Large intestine (tissue), 3 donors: ENCODE measurements around the gene TUBA3C. TPM values are rescaled to one million over a fixed set of nuclear protein-coding genes. Genes with fewer than 3 reads are reported as not detected.

Source experiments
- DNase-seq, 2 donors: peaks; one replicate each; pipeline versions ENCODE4 v3.0.0 to v3.0.0-alpha.2; 2013
- H3K27ac ChIP-seq: one replicate; pipeline ENCODE4 v1.5.1; 2013; ENCODE audit warnings: low read length
- H3K27me3 ChIP-seq: 2 replicates; pipeline ENCODE4 v1.6.1; 2013; ENCODE audit warnings: low read length; ENCODE audit not compliant: control insufficient read depth, insufficient read depth
- H3K36me3 ChIP-seq: 2 replicates; pipeline ENCODE4 v1.6.1; 2013; ENCODE audit warnings: low read length; ENCODE audit not compliant: control insufficient read depth, insufficient read depth
- H3K4me1 ChIP-seq: one replicate; pipeline ENCODE4 v1.6.1; 2013; ENCODE audit warnings: low read length; ENCODE audit not compliant: control insufficient read depth, insufficient read depth
- H3K4me3 ChIP-seq: one replicate; pipeline ENCODE4 v1.5.1; 2013; ENCODE audit warnings: low read length
- H3K9me3 ChIP-seq: one replicate; pipeline ENCODE4 v1.6.1; 2013; ENCODE audit warnings: mild to moderate bottlenecking, low read depth, low read length, moderate library complexity; ENCODE audit not compliant: control insufficient read depth
- WGBS: methylation state at CpG from one replicate; pipeline ENCODE4 v1.1.5; 2013; ENCODE audit warnings: low lambda C conversion rate; ENCODE audit not compliant: insufficient coverage; 5-methylcytosine and 5-hydroxymethylcytosine counted together
- polyA plus RNA-seq: library from polyadenylated mRNA; unstranded; fragments of 120-200 nt; gene quantifications from one replicate; pipeline ENCODE4 v1.2.1, GENCODE V29; 2013

Gene TUBA3C
- polyA plus RNA-seq, 1 donor = not detected

DNA sequence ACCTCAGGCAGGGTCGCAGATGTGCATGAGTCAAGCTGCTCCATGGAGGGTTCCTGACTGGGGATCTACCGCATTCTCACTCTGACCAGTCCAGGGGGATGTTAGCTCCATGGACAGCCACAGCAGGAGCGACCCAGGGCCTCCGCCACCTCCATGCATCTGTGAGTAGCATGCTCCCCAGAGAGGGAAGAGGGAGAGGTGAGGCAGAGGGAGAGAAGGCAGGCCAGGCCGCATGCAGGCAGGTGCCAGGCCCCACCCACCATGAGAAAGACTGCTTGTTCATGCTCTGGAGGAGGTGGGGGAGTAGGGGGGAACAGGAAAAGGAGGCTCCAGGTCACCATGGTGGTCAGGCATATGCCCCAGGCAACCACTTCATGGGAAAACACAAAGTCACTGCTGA lies 20.3 kb downstream of the TUBA3C start:
- Histone ChIP-seq H3K4me1 (no peaks in the 10 kb centered on the region), H3K36me3 (no peaks in the 10 kb centered on the region), H3K27me3 (no peaks in the 10 kb centered on the region), H3K27ac (no peak overlapping the region), H3K4me3 (no peak overlapping the region), H3K9me3 (peaks cover 15% of the 10 kb centered on the region)
- no peak for DNase-seq
- WGBS = no CpG with 5 or more reads among the region's 5 CpGs

- Histone ChIP-seq H3K36me3 (no peaks in the 10 kb centered on the region), H3K27me3 (no peaks in the 10 kb centered on the region), H3K4me3 (no peak overlapping the region), H3K9me3 (peaks cover 25% of the 10 kb centered on the region), H3K4me1 (no peaks in the 10 kb centered on the region), H3K27ac (no peak overlapping the region)
- no CpG with 5 or more reads among the region's 9 CpGs for WGBS
- DNase-seq = no peak
Observed at GRCh38 chr13:19159761-19160420, 21.7 kb downstream of the TUBA3C start.

- H3K4me3 ChIP-seq = no peak overlapping the region
- no peaks in the 10 kb centered on the region for H3K27me3 ChIP-seq
- no peaks in the 10 kb centered on the region for H3K4me1 ChIP-seq
- no CpG with 5 or more reads among the region's 2 CpGs for WGBS
- H3K9me3 ChIP-seq = peaks cover 29% of the 10 kb centered on the region
- DNase-seq = no peak
- H3K27ac ChIP-seq = no peak overlapping the region
- no peaks in the 10 kb centered on the region for H3K36me3 ChIP-seq
Observed at GRCh38 chr13:19159181-19159580, 22.4 kb downstream of the TUBA3C start.

- H3K4me3 ChIP-seq = no peak overlapping the region
- H3K36me3 ChIP-seq = no peaks in the 10 kb centered on the region
- no peak for DNase-seq
- no peak overlapping the region for H3K27ac ChIP-seq
- H3K9me3 ChIP-seq = peaks cover 34% of the 10 kb centered on the region
- no peaks in the 10 kb centered on the region for H3K27me3 ChIP-seq
- no CpG with 5 or more reads among the region's 9 CpGs for WGBS
- no peaks in the 10 kb centered on the region for H3K4me1 ChIP-seq
Observed at GRCh38 chr13:19158526-19159174, 23.0 kb downstream of the TUBA3C start.

DNA sequence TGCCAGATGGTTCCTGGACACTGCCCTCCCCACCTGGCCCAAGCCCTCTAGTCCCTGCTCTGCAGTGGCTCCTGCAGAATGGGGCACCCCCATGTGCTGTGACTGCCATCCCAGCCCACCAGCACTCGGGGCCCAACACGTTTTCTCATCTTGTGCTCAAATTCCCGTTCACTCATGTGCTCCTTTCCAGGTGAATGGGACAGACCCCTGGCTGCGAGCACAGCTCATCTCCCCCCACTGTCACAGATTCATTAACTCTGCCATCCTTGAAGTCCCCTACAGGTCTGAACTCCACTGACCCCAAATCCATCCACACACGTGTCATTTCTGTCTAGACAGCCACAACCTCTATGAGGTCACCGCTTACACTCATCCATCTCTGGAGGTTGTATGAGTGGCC lies 23.6 kb downstream of the TUBA3C start:
- no peak for DNase-seq
- no peaks in the 10 kb centered on the region for H3K36me3 ChIP-seq
- no peaks in the 10 kb centered on the region for H3K4me1 ChIP-seq
- peaks cover 41% of the 10 kb centered on the region for H3K9me3 ChIP-seq
- no CpG with 5 or more reads among the region's 6 CpGs for WGBS
- no peak overlapping the region for H3K27ac ChIP-seq
- H3K4me3 ChIP-seq = no peak overlapping the region
- no peaks in the 10 kb centered on the region for H3K27me3 ChIP-seq

GRCh38 chr13:19157461-19157860 lies 24.2 kb downstream of the TUBA3C start:
- H3K27me3 ChIP-seq = no peaks in the 10 kb centered on the region
- peaks cover 46% of the 10 kb centered on the region for H3K9me3 ChIP-seq
- no peaks in the 10 kb centered on the region for H3K4me1 ChIP-seq
- no CpG with 5 or more reads among the region's 2 CpGs for WGBS
- H3K27ac ChIP-seq = no peak overlapping the region
- H3K4me3 ChIP-seq = no peak overlapping the region
- no peak for DNase-seq
- no peaks in the 10 kb centered on the region for H3K36me3 ChIP-seq

DNA sequence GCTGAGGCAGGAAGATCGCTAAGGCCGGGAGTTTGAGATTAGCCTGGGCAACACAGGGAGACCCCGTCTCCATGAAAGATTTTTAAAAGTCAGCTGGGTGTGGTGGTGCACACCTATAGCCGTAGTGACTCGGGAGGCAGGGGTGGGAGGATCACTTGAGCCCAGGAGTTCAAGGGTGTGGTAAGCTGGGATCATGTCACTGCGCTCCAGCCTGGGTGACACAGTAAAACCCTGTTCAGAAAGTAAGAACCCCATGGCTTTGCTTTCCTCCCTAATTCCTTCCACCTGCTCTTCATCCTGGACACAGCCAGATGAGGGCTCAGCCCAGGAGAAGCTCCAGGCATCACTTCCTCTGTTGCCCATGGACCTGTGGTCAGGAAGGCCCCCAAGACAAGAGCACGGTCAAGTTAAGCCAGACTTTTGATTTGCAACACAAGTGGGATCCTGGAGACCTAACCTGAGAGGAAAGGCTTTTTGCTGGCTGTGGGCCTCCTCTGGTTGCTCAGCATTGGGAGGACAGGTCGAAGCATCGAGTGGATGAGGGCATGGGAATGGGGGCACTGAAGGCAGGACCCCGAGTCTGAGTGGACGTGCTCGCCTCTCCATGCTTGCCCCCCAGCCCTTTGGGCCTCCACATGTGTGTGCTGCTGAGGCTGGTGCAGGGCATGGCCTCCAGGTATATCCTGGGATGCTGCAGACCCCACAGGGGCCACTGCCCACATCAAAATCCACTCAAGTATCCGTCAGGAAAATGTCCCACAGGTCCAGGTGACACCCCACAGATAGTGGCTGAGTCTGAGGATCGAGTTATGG lies 25.4 kb downstream of the TUBA3C start:
- no CpG with 5 or more reads among the region's 14 CpGs for WGBS
- no peak overlapping the region for H3K27ac ChIP-seq
- H3K27me3 ChIP-seq = no peaks in the 10 kb centered on the region
- no peaks in the 10 kb centered on the region for H3K4me1 ChIP-seq
- no peaks in the 10 kb centered on the region for H3K36me3 ChIP-seq
- DNase-seq = no peak
- peaks cover 55% of the 10 kb centered on the region for H3K9me3 ChIP-seq
- no peak overlapping the region for H3K4me3 ChIP-seq

DNA sequence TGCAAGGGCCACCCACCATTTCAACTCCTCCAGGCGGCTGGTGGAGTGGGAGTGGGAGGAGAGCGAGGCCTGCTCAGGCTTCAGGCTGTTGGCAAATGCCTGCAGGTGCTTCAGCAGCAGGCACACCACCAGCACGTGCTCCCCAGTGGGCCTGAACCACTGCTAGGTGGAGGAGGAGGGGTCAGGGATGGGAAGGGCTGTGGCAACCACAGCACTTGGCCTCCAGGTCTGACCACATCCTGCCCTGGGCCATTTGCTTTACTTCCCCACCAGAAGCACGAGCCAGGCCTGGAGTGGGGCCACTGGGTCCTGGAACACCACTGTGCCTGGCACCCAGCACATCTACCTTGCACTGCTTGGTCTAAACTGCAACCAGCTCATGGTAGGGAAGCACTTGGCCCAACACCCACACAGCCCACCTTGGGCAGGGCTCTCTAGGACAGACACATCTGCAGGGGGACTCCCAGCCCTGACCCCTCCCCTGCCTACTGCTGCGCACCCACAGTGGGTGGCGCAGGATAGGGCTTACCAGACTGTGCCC lies 26.2 kb downstream of the TUBA3C start:
- no peak overlapping the region for H3K4me3 ChIP-seq
- peaks cover 56% of the 10 kb centered on the region for H3K9me3 ChIP-seq
- no peak for DNase-seq
- no peaks in the 10 kb centered on the region for H3K4me1 ChIP-seq
- WGBS = no CpG with 5 or more reads among the region's 6 CpGs
- no peak overlapping the region for H3K27ac ChIP-seq
- H3K27me3 ChIP-seq = no peaks in the 10 kb centered on the region
- no peaks in the 10 kb centered on the region for H3K36me3 ChIP-seq

DNA sequence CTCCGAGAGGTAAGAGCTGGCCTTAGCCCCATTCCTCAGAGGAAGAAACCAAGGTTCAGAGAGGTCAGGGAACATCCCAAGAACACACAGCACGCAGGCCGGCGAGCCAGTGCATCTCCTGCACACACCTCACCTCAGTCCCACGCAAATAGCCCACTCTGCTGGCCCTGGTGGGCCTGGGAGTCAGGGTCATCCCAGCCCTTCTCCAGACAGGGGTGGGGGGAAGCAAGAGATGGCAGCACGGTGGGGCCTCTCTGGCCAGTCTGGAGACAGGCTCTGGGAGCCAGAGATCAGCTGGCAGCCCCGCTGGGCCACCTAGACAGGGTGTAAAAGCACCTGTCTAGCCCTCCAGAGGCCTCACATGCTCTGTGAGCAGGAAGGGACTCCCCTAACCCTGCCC lies 26.8 kb downstream of the TUBA3C start:
- H3K27ac ChIP-seq = no peak overlapping the region
- H3K9me3 ChIP-seq = peaks cover 61% of the 10 kb centered on the region
- no peaks in the 10 kb centered on the region for H3K36me3 ChIP-seq
- no peak for DNase-seq
- no peaks in the 10 kb centered on the region for H3K27me3 ChIP-seq
- H3K4me1 ChIP-seq = no peaks in the 10 kb centered on the region
- H3K4me3 ChIP-seq = no peak overlapping the region
- no CpG with 5 or more reads among the region's 7 CpGs for WGBS

GRCh38 chr13:19153782-19154450 lies 27.7 kb downstream of the TUBA3C start:
- no CpG with 5 or more reads among the region's 9 CpGs for WGBS
- Histone ChIP-seq H3K4me3 (no peak overlapping the region), H3K4me1 (no peaks in the 10 kb centered on the region), H3K9me3 (peaks cover 60% of the 10 kb centered on the region), H3K27me3 (no peaks in the 10 kb centered on the region), H3K27ac (no peak overlapping the region), H3K36me3 (no peaks in the 10 kb centered on the region)
- DNase-seq = no peak
